ENCODE data around the gene TEX101.

Gene TEX101

DNA sequence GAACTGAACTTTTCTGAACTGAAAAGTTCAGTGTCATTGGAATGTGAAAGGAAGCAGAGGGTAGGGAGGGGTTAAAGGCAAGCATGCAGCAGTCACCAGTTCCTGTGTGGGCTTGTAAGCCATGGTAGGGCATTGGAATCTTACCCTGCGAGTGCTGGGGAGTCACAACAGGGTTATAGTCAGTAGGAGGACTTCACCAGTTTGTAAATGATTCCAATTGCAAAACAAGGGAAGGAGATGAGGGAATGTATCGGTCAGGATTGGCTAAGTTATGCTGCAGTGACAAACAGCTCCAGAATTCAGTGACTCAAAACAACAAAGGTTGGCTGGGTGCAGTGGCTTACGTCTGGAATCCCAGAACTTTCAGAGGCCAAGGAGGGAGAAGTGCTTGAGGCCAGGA lies 37.9 kb downstream of the TEX101 start:
- TF ChIP-seq, protein P1, sequence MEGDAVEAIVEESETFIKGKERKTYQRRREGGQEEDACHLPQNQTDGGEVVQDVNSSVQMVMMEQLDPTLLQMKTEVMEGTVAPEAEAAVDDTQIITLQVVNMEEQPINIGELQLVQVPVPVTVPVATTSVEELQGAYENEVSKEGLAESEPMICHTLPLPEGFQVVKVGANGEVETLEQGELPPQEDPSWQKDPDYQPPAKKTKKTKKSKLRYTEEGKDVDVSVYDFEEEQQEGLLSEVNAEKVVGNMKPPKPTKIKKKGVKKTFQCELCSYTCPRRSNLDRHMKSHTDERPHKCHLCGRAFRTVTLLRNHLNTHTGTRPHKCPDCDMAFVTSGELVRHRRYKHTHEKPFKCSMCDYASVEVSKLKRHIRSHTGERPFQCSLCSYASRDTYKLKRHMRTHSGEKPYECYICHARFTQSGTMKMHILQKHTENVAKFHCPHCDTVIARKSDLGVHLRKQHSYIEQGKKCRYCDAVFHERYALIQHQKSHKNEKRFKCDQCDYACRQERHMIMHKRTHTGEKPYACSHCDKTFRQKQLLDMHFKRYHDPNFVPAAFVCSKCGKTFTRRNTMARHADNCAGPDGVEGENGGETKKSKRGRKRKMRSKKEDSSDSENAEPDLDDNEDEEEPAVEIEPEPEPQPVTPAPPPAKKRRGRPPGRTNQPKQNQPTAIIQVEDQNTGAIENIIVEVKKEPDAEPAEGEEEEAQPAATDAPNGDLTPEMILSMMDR (IDR thresholded peaks at IDR 0.05; ENCODE audit: borderline replicate concordance, extremely low read depth, low read length, poor library complexity, severe bottlenecking), result no peak
- no peak for TF ChIP-seq EZH2 (IDR thresholded peaks at IDR 0.05; ENCODE audit: borderline replicate concordance, low read depth, low read length, severe bottlenecking)
- DNase-seq (no peak), ATAC-seq (ENCODE audit: insufficient read depth, low read depth) (no peak)

DNA sequence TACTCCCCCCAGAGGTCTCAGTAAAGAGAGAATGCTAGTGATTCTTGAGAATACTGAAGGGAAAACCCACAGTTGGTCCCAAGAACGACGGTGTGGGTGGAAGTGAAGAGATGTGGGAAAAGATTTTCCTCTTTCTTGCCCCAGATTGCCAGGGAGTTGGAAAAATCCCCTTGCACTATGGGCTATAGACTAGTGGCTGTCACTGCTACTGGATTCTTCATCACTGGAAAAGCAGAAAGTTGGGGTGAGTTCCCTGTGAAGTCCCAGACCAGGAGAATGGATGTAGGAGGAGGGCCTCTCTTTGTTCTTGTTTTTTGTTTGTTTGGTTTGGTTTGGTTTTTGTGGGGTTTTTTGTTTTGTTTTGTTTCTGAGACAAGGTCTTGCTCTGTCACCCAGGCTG lies 39.3 kb downstream of the TEX101 start:
- Histone ChIP-seq H3K4me3 (ENCODE audit: low read depth in 1 of 2, low read length in 2 of 2) (no peak overlapping the region), H3K9ac (ENCODE audit: low read depth, low read length) (no peak overlapping the region), H3K4me1 (ENCODE audit: insufficient read depth, low read length) (no peaks in the 10 kb centered on the region), H3K27ac (ENCODE audit: low read length) (no peak overlapping the region), H3K79me2 (ENCODE audit: insufficient read depth, low read length) (no peaks in the 10 kb centered on the region), H3K9me3 (ENCODE audit: insufficient read depth, low read length, severe bottlenecking) (no peaks in the 10 kb centered on the region), H4K20me1 (ENCODE audit: insufficient read depth, low read length) (no peaks in the 10 kb centered on the region), H3K27me3 (ENCODE audit: insufficient read depth, low read length, poor library complexity) (no peaks in the 10 kb centered on the region), H2AFZ (ENCODE audit: low read depth, low read length) (no peak overlapping the region), H3K4me2 (ENCODE audit: insufficient read depth, low read length) (no peak overlapping the region), H3K36me3 (ENCODE audit: insufficient read depth, low read length) (no peaks in the 10 kb centered on the region)
- no peak for DNase-seq
- TF ChIP-seq EZH2 (IDR thresholded peaks at IDR 0.05; ENCODE audit: borderline replicate concordance, low read depth, low read length, severe bottlenecking), result no peak
- TF ChIP-seq, protein P1 (IDR thresholded peaks at IDR 0.05; ENCODE audit: borderline replicate concordance, extremely low read depth, low read length, poor library complexity, severe bottlenecking), result no peak
- no peak for ATAC-seq (ENCODE audit: insufficient read depth, low read depth)

More for the DNA sequence above, 37.9 kb downstream of the TEX101 start:
- Histone ChIP-seq H3K36me3 (ENCODE audit: insufficient read depth, low read length) (no peaks in the 10 kb centered on the region), H3K4me2 (ENCODE audit: insufficient read depth, low read length) (no peak overlapping the region), H3K79me2 (ENCODE audit: insufficient read depth, low read length) (no peaks in the 10 kb centered on the region), H4K20me1 (ENCODE audit: insufficient read depth, low read length) (no peaks in the 10 kb centered on the region), H3K9ac (ENCODE audit: low read depth, low read length) (no peak overlapping the region), H3K9me3 (ENCODE audit: insufficient read depth, low read length, severe bottlenecking) (no peaks in the 10 kb centered on the region), H2AFZ (ENCODE audit: low read depth, low read length) (no peak overlapping the region), H3K4me1 (ENCODE audit: insufficient read depth, low read length) (no peaks in the 10 kb centered on the region), H3K27me3 (ENCODE audit: insufficient read depth, low read length, poor library complexity) (no peaks in the 10 kb centered on the region), H3K4me3 (ENCODE audit: low read depth in 1 of 2, low read length in 2 of 2) (no peak overlapping the region), H3K27ac (ENCODE audit: low read length) (no peak overlapping the region)

DNA sequence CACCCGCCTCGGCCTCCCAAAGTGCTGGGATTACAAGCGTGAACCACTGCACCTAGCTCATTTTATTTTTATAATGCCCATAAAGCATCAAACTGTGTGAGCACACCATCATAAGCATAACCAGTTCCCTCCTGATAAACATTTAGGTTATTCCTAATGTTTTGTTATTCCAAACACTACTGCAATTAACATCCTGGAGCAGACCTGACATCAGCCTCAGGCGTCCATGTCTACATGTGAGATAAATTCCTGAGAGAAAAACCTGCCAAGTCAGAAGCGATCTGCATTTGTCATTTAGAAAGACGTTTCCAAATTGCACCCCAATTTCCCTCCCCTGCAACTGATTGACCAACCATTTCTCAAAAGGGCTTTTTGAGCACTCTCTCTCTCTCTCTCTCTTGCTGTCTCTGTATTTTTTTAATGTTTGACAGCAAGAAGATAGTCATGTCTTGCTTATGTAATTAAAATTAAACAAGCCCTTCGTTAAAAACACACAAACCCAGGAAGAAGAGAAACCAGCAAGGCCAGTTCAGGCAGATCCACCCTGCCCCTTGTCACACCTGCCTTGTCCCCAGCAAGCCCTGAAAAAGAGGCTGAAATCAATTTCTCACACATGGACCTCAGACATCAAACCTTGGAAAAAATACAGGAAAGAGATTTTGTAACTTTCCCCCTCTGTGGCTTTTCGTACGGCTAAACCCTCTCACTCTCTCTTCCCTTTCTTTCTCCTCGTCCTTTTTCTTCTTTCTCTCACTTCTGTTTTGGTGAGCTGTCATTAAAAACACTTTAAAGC lies 40.8 kb downstream of the TEX101 start:
- H3K9ac ChIP-seq (ENCODE audit: low read depth, low read length), result no peak overlapping the region
- H3K4me2 ChIP-seq (ENCODE audit: insufficient read depth, low read length), result no peak overlapping the region

More for the DNA sequence above, 40.8 kb downstream of the TEX101 start:
- Histone ChIP-seq H3K27ac (ENCODE audit: low read length) (no peak overlapping the region), H3K4me3 (ENCODE audit: low read depth in 1 of 2, low read length in 2 of 2) (no peak overlapping the region), H3K27me3 (ENCODE audit: insufficient read depth, low read length, poor library complexity) (no peaks in the 10 kb centered on the region), H2AFZ (ENCODE audit: low read depth, low read length) (no peak overlapping the region), H3K4me1 (ENCODE audit: insufficient read depth, low read length) (no peaks in the 10 kb centered on the region), H4K20me1 (ENCODE audit: insufficient read depth, low read length) (no peaks in the 10 kb centered on the region), H3K9me3 (ENCODE audit: insufficient read depth, low read length, severe bottlenecking) (no peaks in the 10 kb centered on the region), H3K36me3 (ENCODE audit: insufficient read depth, low read length) (no peaks in the 10 kb centered on the region), H3K79me2 (ENCODE audit: insufficient read depth, low read length) (no peaks in the 10 kb centered on the region)
- ATAC-seq (ENCODE audit: insufficient read depth, low read depth) (no peak), DNase-seq (no peak)
- TF ChIP-seq, protein P1 (IDR thresholded peaks at IDR 0.05; ENCODE audit: borderline replicate concordance, extremely low read depth, low read length, poor library complexity, severe bottlenecking), result no peak
- TF ChIP-seq EZH2 (IDR thresholded peaks at IDR 0.05; ENCODE audit: borderline replicate concordance, low read depth, low read length, severe bottlenecking), result no peak
